GM19438 (cell line): ENCODE measurements around the gene UMPS.

Experiments used
- ATAC-seq: cut with Tn5 transposase; IDR thresholded peaks from one replicate; pipeline ENCODE4 v1.9.1; 2021; ENCODE audit warnings: low read depth; ENCODE audit not compliant: unreplicated experiment

Gene UMPS

GRCh38 chr3:124793054-124793739 is 62.9 kb downstream of the UMPS start:
- no peak for ATAC-seq

- no peak for ATAC-seq
Observed at GRCh38 chr3:124796477-124796876, 66.2 kb downstream of the UMPS start.

- no peak for ATAC-seq
Observed at GRCh38 chr3:124797426-124797945, 67.2 kb downstream of the UMPS start.
